SH-SY5Y (cell line): ENCODE measurements around the gene GCM1.

Experiments
- GATA2 ChIP-seq: IDR thresholded peaks from 2 replicates; pipeline ENCODE4 v1.6.1; 2011; ENCODE audit warnings: mild to moderate bottlenecking, low read depth, low read length
- GATA3 ChIP-seq: IDR thresholded peaks from 2 replicates; pipeline ENCODE4 v1.6.1; 2011; ENCODE audit warnings: low read depth, mild to moderate bottlenecking, low read length, moderate library complexity

GRCh38 chr6:53113742-53114141 is 34.9 kb downstream of the GCM1 start:
- TF ChIP-seq GATA3 (no peak), GATA2 (no peak)
